Vagina (tissue), 2 donors: Measurements from ENCODE around the gene DPP8.

Experiments
- POLR2A ChIP-seq, 2 donors: fragments of 450-650 bp; IDR thresholded peaks; one replicate each; pipeline ENCODE4 v1.6.1; 2017; ENCODE audit warnings: antibody characterized with exemption in 2 of 2, mild to moderate bottlenecking in 2 of 2, moderate library complexity in 2 of 2
- POLR2AphosphoS5 ChIP-seq, 2 donors: sonication (generic); formaldehyde crosslinking; IDR thresholded peaks; one replicate each; pipeline ENCODE4 v1.9.0; 2017; ENCODE audit warnings: antibody characterized with exemption in 2 of 2, mild to moderate bottlenecking in 2 of 2, low read depth in 1 of 2; ENCODE audit not compliant: insufficient read depth in 1 of 2
- TF ChIP-seq, protein P1 (sequence below), 3 experiments: fragments of 450-650 bp in 2 of 3; fragments of 200-600 bp in 1 of 3; sonication (generic) in 1 of 3; IDR thresholded peaks; one replicate each; pipeline ENCODE4 v1.5.1; 2017 to 2019; ENCODE audit warnings: antibody characterized with exemption in 3 of 3, mild to moderate bottlenecking in 2 of 3, moderate library complexity in 2 of 3

DNA sequence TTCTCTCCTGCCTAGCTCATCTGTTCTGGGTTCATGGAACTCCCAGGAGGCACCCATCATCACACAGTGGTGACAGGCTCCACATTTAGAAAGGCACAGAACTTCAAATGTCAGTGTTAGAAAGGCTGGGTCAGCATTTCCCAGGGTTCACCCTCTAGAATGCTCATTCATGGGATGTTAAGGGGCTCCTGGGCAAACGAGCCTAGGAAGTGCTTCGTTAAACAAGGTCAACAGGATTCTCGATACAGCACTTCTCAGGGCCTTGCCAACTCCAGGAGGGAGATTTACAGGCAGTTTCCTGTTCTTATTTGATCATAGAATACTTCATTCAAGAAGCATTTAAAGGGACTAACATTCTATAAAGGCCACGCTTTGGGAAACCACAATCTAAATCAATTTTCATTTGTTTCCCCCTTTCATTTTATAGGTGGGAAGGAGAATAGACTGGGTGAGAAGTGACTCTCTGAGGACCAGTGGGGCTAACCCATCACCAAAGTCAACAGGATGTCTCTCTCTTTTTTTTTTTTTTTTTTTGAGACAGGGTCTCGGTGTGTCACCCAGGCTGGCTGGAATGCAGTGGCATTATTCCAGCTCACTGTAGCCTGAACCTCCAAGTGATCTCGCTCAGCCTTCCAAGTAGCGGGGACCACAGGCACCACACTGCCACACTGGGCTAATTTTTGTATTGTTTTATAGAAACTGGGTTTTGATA is 109.0 kb downstream of the DPP8 start:
- TF ChIP-seq, protein P1, sequence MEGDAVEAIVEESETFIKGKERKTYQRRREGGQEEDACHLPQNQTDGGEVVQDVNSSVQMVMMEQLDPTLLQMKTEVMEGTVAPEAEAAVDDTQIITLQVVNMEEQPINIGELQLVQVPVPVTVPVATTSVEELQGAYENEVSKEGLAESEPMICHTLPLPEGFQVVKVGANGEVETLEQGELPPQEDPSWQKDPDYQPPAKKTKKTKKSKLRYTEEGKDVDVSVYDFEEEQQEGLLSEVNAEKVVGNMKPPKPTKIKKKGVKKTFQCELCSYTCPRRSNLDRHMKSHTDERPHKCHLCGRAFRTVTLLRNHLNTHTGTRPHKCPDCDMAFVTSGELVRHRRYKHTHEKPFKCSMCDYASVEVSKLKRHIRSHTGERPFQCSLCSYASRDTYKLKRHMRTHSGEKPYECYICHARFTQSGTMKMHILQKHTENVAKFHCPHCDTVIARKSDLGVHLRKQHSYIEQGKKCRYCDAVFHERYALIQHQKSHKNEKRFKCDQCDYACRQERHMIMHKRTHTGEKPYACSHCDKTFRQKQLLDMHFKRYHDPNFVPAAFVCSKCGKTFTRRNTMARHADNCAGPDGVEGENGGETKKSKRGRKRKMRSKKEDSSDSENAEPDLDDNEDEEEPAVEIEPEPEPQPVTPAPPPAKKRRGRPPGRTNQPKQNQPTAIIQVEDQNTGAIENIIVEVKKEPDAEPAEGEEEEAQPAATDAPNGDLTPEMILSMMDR (IDR thresholded peaks at IDR 0.05) = no peak
- TF ChIP-seq POLR2A (IDR thresholded peaks at IDR 0.05) (no peak), POLR2AphosphoS5 (IDR thresholded peaks at IDR 0.05; ENCODE audit: insufficient read depth in 1 of 2, low read depth in 1 of 2) (no peak)
